ENCODE results near the gene AJM1. TPM values are rescaled to one million over a fixed set of nuclear protein-coding genes. Genes with fewer than 3 reads are reported as not detected.
"Not testable (repeated sequence)": the region's sequence is repeated elsewhere in the genome, so short reads cannot be mapped to it uniquely, and the experiment has no call there.

The AJM1 gene
- total RNA-seq, 4 donors from 2014 or later = 1.6 to 3.1 (median 2.2) TPM

- Histone ChIP-seq H3K27me3 (no peaks in the 10 kb centered on the region), H3K9me3 (no peaks in the 10 kb centered on the region), H3K4me1 (no peaks in the 10 kb centered on the region), H3K36me3 (peaks cover 79% of the 10 kb centered on the region), H3K4me3 (no peak overlapping the region), H3K27ac (no peak overlapping the region)
- 94% methylated on average over 11 of the region's 23 CpGs for WGBS
- DNase-seq (ENCODE audit: low spot score in 2 of 2) = no peak
- TF ChIP-seq POLR2A (IDR thresholded peaks at IDR 0.05) (no peak), EP300 (IDR thresholded peaks at IDR 0.05) (no peak), POLR2AphosphoS5 (IDR thresholded peaks at IDR 0.05) (no peak), CTCF (IDR thresholded peaks at IDR 0.05) (no peak)
Measured at GRCh38 chr9:136831720-136832104, 10.6 kb upstream of the AJM1 start.

- no peaks in the 10 kb centered on the region for H3K4me1 ChIP-seq
- no peak for DNase-seq (ENCODE audit: low spot score in 2 of 2)
- H3K27me3 ChIP-seq = no peaks in the 10 kb centered on the region
- H3K36me3 ChIP-seq = peaks cover 77% of the 10 kb centered on the region
- no peak overlapping the region for H3K4me3 ChIP-seq
- no peaks in the 10 kb centered on the region for H3K9me3 ChIP-seq
- H3K27ac ChIP-seq = no peak overlapping the region
- TF ChIP-seq POLR2A (IDR thresholded peaks at IDR 0.05) = no peak
- no peak for TF ChIP-seq CTCF (IDR thresholded peaks at IDR 0.05)
- no peak for TF ChIP-seq POLR2AphosphoS5 (IDR thresholded peaks at IDR 0.05)
- no peak for TF ChIP-seq EP300 (IDR thresholded peaks at IDR 0.05)
- WGBS = 100% methylated on average over 1 of the region's 9 CpGs
Measured at GRCh38 chr9:136832581-136832980, 9.7 kb upstream of the AJM1 start.

GRCh38 chr9:136833381-136834048 is 8.8 kb upstream of the AJM1 start:
- H3K9me3 ChIP-seq; H3K27me3 ChIP-seq; DNase-seq (ENCODE audit: low spot score in 2 of 2); H3K4me1 ChIP-seq; H3K27ac ChIP-seq; H3K4me3 ChIP-seq: not testable (repeated sequence)
- 66% methylated on average over 11 of the region's 16 CpGs for WGBS
- peaks cover 78% of the 10 kb centered on the region for H3K36me3 ChIP-seq

- Histone ChIP-seq H3K4me3 (no peak overlapping the region), H3K27ac (no peak overlapping the region), H3K36me3 (peaks cover 72% of the 10 kb centered on the region), H3K4me1 (peaks cover 2% of the 10 kb centered on the region), H3K9me3 (no peaks in the 10 kb centered on the region), H3K27me3 (no peaks in the 10 kb centered on the region)
- DNase-seq (ENCODE audit: low spot score in 2 of 2) = no peak
- 94% methylated on average over 24 of the region's 36 CpGs for WGBS
- no peak for TF ChIP-seq POLR2AphosphoS5 (IDR thresholded peaks at IDR 0.05)
- TF ChIP-seq POLR2A (IDR thresholded peaks at IDR 0.05) = no peak
- no peak for TF ChIP-seq CTCF (IDR thresholded peaks at IDR 0.05)
- no peak for TF ChIP-seq EP300 (IDR thresholded peaks at IDR 0.05)
Measured at GRCh38 chr9:136835162-136835931, 6.9 kb upstream of the AJM1 start.

- Histone ChIP-seq H3K36me3 (peaks cover 66% of the 10 kb centered on the region), H3K27me3 (no peaks in the 10 kb centered on the region), H3K27ac (no peak overlapping the region), H3K4me3 (no peak overlapping the region), H3K9me3 (no peaks in the 10 kb centered on the region), H3K4me1 (peaks cover 10% of the 10 kb centered on the region)
- TF ChIP-seq EP300 (IDR thresholded peaks at IDR 0.05) = no peak
- no peak for TF ChIP-seq POLR2AphosphoS5 (IDR thresholded peaks at IDR 0.05)
- no peak for DNase-seq (ENCODE audit: low spot score in 2 of 2)
- WGBS = 97% methylated on average over 11 of the region's 21 CpGs
Measured at GRCh38 chr9:136835932-136836904, 6.1 kb upstream of the AJM1 start.

Measured in suprapubic skin (tissue), 4 donors.